Gastroesophageal sphincter (tissue), 3 donors: Measurements from ENCODE around the gene SLC7A14.

Experiments used
- POLR2A ChIP-seq, 2 donors: fragments of 450-650 bp; IDR thresholded peaks; one replicate each; pipeline ENCODE4 v1.6.1; 2017; ENCODE audit warnings: antibody characterized with exemption in 2 of 2, mild to moderate bottlenecking in 2 of 2, moderate library complexity in 1 of 2
- TF ChIP-seq, protein P1 (sequence below), 4 experiments: fragments of 200-600 bp in 2 of 4; fragments of 450-650 bp in 2 of 4; sonication (generic) in 1 of 4; IDR thresholded peaks; one replicate each; pipeline ENCODE4 v1.5.1; 2017 to 2019; ENCODE audit warnings: antibody characterized with exemption in 4 of 4, mild to moderate bottlenecking in 2 of 4, moderate library complexity in 2 of 4

DNA sequence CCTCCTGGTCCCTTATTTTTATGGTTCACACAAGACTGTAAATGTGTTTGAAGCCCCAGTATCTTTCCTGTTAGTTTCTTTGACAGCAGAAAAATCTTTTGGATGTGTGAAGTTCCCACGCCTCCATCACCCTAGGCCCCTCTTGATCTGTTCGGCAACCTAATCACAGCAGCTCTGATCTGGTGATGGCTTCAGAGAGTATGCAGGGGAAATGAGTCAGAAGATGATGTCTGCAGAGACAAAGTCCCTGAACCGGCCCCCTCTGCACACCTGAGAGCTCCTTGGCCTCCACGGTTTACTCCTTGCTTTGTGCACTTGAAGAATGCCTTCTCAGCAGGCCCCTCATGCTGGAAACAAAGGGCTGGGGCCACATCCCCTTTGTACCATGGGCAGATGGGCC is 103.7 kb downstream of the SLC7A14 start:
- TF ChIP-seq, protein P1, sequence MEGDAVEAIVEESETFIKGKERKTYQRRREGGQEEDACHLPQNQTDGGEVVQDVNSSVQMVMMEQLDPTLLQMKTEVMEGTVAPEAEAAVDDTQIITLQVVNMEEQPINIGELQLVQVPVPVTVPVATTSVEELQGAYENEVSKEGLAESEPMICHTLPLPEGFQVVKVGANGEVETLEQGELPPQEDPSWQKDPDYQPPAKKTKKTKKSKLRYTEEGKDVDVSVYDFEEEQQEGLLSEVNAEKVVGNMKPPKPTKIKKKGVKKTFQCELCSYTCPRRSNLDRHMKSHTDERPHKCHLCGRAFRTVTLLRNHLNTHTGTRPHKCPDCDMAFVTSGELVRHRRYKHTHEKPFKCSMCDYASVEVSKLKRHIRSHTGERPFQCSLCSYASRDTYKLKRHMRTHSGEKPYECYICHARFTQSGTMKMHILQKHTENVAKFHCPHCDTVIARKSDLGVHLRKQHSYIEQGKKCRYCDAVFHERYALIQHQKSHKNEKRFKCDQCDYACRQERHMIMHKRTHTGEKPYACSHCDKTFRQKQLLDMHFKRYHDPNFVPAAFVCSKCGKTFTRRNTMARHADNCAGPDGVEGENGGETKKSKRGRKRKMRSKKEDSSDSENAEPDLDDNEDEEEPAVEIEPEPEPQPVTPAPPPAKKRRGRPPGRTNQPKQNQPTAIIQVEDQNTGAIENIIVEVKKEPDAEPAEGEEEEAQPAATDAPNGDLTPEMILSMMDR (IDR thresholded peaks at IDR 0.05): no peak
- no peak for TF ChIP-seq POLR2A (IDR thresholded peaks at IDR 0.05)
